ENCODE data around the gene MIGA2. TPM values are rescaled to one million over a fixed set of nuclear protein-coding genes. Genes with fewer than 3 reads are reported as not detected.
"Not testable (repeated sequence)": the region's sequence is repeated elsewhere in the genome, so short reads cannot be mapped to it uniquely, and the experiment has no call there.

Gene MIGA2
- polyA plus RNA-seq (2012; ENCODE audit: low read depth, missing spikeins), result 11.9 TPM

- DNase-seq (ENCODE audit: insufficient read length, low spot score) (peak; percentile 98), FAIRE-seq (peak; percentile 97)
- peak; percentile 52; the same call in 1 of the 2 replicates for TF ChIP-seq TAF1 (IDR thresholded peaks at IDR 0.05; ENCODE audit: low read depth, low read length)
- TF ChIP-seq POU2F2 (IDR thresholded peaks at IDR 0.05; ENCODE audit: low read depth, low read length), result no peak; the same call in 1 of the 2 replicates
- TF ChIP-seq PAX5 (IDR thresholded peaks at IDR 0.05; ENCODE audit: insufficient read depth, low read length, severe bottlenecking), result no peak
- peak; percentile 44; the same call in 1 of the 2 replicates for TF ChIP-seq POLR2AphosphoS5 (IDR thresholded peaks at IDR 0.05; ENCODE audit: low read depth, low read length)
- no peak for TF ChIP-seq SPI1 (IDR thresholded peaks at IDR 0.05; ENCODE audit: low read depth, low read length)
- peak; percentile 74 for TF ChIP-seq POLR2A (IDR thresholded peaks at IDR 0.05; ENCODE audit: low read depth, low read length)
Observed at GRCh38 chr9:129036241-129036922, at the start of gene MIGA2. TSS of gene MIGA2 (plus strand) at chr9:129036626. CDS start at chr9:129040595, 3,969 bp downstream.

- no peak for TF ChIP-seq POU2F2 (IDR thresholded peaks at IDR 0.05; ENCODE audit: low read depth, low read length)
- TF ChIP-seq PAX5 (IDR thresholded peaks at IDR 0.05; ENCODE audit: insufficient read depth, low read length, severe bottlenecking), result no peak
- TF ChIP-seq POLR2A (IDR thresholded peaks at IDR 0.05; ENCODE audit: low read depth, low read length), result no peak
- no peak for TF ChIP-seq SPI1 (IDR thresholded peaks at IDR 0.05; ENCODE audit: low read depth, low read length)
- TF ChIP-seq TAF1 (IDR thresholded peaks at IDR 0.05; ENCODE audit: low read depth, low read length), result no peak
- no peak for TF ChIP-seq POLR2AphosphoS5 (IDR thresholded peaks at IDR 0.05; ENCODE audit: low read depth, low read length)
- DNase-seq (ENCODE audit: insufficient read length, low spot score) (no peak), FAIRE-seq (no peak)
Observed at GRCh38 chr9:128986671-128987070, 49.8 kb upstream of the MIGA2 start.

- FAIRE-seq (no peak), DNase-seq (ENCODE audit: insufficient read length, low spot score) (no peak)
- TF ChIP-seq POU2F2 (IDR thresholded peaks at IDR 0.05; ENCODE audit: low read depth, low read length) (no peak), TAF1 (IDR thresholded peaks at IDR 0.05; ENCODE audit: low read depth, low read length) (no peak), PAX5 (IDR thresholded peaks at IDR 0.05; ENCODE audit: insufficient read depth, low read length, severe bottlenecking) (no peak), SPI1 (IDR thresholded peaks at IDR 0.05; ENCODE audit: low read depth, low read length) (no peak), POLR2A (IDR thresholded peaks at IDR 0.05; ENCODE audit: low read depth, low read length) (no peak), POLR2AphosphoS5 (IDR thresholded peaks at IDR 0.05; ENCODE audit: low read depth, low read length) (no peak)
Observed at GRCh38 chr9:128987805-128988204, 48.6 kb upstream of the MIGA2 start.

GRCh38 chr9:128992995-128993394 is 43.4 kb upstream of the MIGA2 start:
- FAIRE-seq, result peak; percentile 16
- TF ChIP-seq POLR2A (IDR thresholded peaks at IDR 0.05; ENCODE audit: low read depth, low read length) (no peak), POU2F2 (IDR thresholded peaks at IDR 0.05; ENCODE audit: low read depth, low read length) (no peak), TAF1 (IDR thresholded peaks at IDR 0.05; ENCODE audit: low read depth, low read length) (no peak), SPI1 (IDR thresholded peaks at IDR 0.05; ENCODE audit: low read depth, low read length) (no peak), PAX5 (IDR thresholded peaks at IDR 0.05; ENCODE audit: insufficient read depth, low read length, severe bottlenecking) (no peak), POLR2AphosphoS5 (IDR thresholded peaks at IDR 0.05; ENCODE audit: low read depth, low read length) (no peak)
- no peak for DNase-seq (ENCODE audit: insufficient read length, low spot score)

- FAIRE-seq, result no peak
- DNase-seq (ENCODE audit: insufficient read length, low spot score), result no peak
- TF ChIP-seq POLR2A (IDR thresholded peaks at IDR 0.05; ENCODE audit: low read depth, low read length) (no peak), POU2F2 (IDR thresholded peaks at IDR 0.05; ENCODE audit: low read depth, low read length) (no peak), TAF1 (IDR thresholded peaks at IDR 0.05; ENCODE audit: low read depth, low read length) (no peak), POLR2AphosphoS5 (IDR thresholded peaks at IDR 0.05; ENCODE audit: low read depth, low read length) (no peak), SPI1 (IDR thresholded peaks at IDR 0.05; ENCODE audit: low read depth, low read length) (no peak), PAX5 (IDR thresholded peaks at IDR 0.05; ENCODE audit: insufficient read depth, low read length, severe bottlenecking) (no peak)
Observed at GRCh38 chr9:128995791-128996190, 40.6 kb upstream of the MIGA2 start.

- no peak for TF ChIP-seq SPI1 (IDR thresholded peaks at IDR 0.05; ENCODE audit: low read depth, low read length)
- TF ChIP-seq POLR2AphosphoS5 (IDR thresholded peaks at IDR 0.05; ENCODE audit: low read depth, low read length), result no peak
- no peak for TF ChIP-seq POLR2A (IDR thresholded peaks at IDR 0.05; ENCODE audit: low read depth, low read length)
- TF ChIP-seq TAF1 (IDR thresholded peaks at IDR 0.05; ENCODE audit: low read depth, low read length), result no peak
- no peak for TF ChIP-seq PAX5 (IDR thresholded peaks at IDR 0.05; ENCODE audit: insufficient read depth, low read length, severe bottlenecking)
- no peak for TF ChIP-seq POU2F2 (IDR thresholded peaks at IDR 0.05; ENCODE audit: low read depth, low read length)
- FAIRE-seq, result no peak
- no peak for DNase-seq (ENCODE audit: insufficient read length, low spot score)
Observed at GRCh38 chr9:128998462-128998861, 38.0 kb upstream of the MIGA2 start.

- FAIRE-seq, result no peak
- 0 out of 2 replicates have a peak, but pooled peaks have one; percentile 9 for TF ChIP-seq SPI1 (IDR thresholded peaks at IDR 0.05; ENCODE audit: low read depth, low read length)
- TF ChIP-seq PAX5 (IDR thresholded peaks at IDR 0.05; ENCODE audit: insufficient read depth, low read length, severe bottlenecking), result no peak
Observed at GRCh38 chr9:128999581-129000206, 36.7 kb upstream of the MIGA2 start.

GRCh38 chr9:129001504-129002325 is 34.7 kb upstream of the MIGA2 start:
- DNase-seq (ENCODE audit: insufficient read length, low spot score) (no peak), FAIRE-seq (no peak)
- TF ChIP-seq PAX5 (IDR thresholded peaks at IDR 0.05; ENCODE audit: insufficient read depth, low read length, severe bottlenecking), result no peak
- no peak for TF ChIP-seq POLR2A (IDR thresholded peaks at IDR 0.05; ENCODE audit: low read depth, low read length)
- TF ChIP-seq POU2F2 (IDR thresholded peaks at IDR 0.05; ENCODE audit: low read depth, low read length), result no peak
- TF ChIP-seq TAF1 (IDR thresholded peaks at IDR 0.05; ENCODE audit: low read depth, low read length), result no peak
- TF ChIP-seq POLR2AphosphoS5 (IDR thresholded peaks at IDR 0.05; ENCODE audit: low read depth, low read length), result no peak
- no peak for TF ChIP-seq SPI1 (IDR thresholded peaks at IDR 0.05; ENCODE audit: low read depth, low read length)

More at GRCh38 chr9:128999581-129000206, 36.7 kb upstream of the MIGA2 start:
- no peak for DNase-seq (ENCODE audit: insufficient read length, low spot score)

- TF ChIP-seq POLR2A (IDR thresholded peaks at IDR 0.05; ENCODE audit: low read depth, low read length), result peak; percentile 32; the same call in 1 of the 2 replicates
- TF ChIP-seq POU2F2 (IDR thresholded peaks at IDR 0.05; ENCODE audit: low read depth, low read length), result 0 out of 2 replicates have a peak, but pooled peaks have one; percentile 15
- TF ChIP-seq TAF1 (IDR thresholded peaks at IDR 0.05; ENCODE audit: low read depth, low read length), result no peak
- FAIRE-seq (no peak), DNase-seq (ENCODE audit: insufficient read length, low spot score) (no peak)
Observed at GRCh38 chr9:129002992-129003391, 33.4 kb upstream of the MIGA2 start.

- not testable (repeated sequence) for FAIRE-seq; DNase-seq (ENCODE audit: insufficient read length, low spot score)
Observed at GRCh38 chr9:129004173-129004572, 32.3 kb upstream of the MIGA2 start.
